H9 (cell line): Measurements from ENCODE around the gene IL16. TPM values are rescaled to one million over a fixed set of nuclear protein-coding genes. Genes with fewer than 3 reads are reported as not detected.

Experiments used
- DNase-seq: peaks from one replicate; pipeline ENCODE4 v3.0.0-alpha.2; 2017
- H2AFZ ChIP-seq: one replicate; pipeline ENCODE4 v1.6.1; 2013; ENCODE audit warnings: mild to moderate bottlenecking, low read length, control low read depth, moderate library complexity
- H2AK5ac ChIP-seq: 2 replicates; pipeline ENCODE4 v1.6.1; 2013; ENCODE audit warnings: low read length, control low read depth, mixed read lengths; ENCODE audit not compliant: insufficient read length
- H2BK120ac ChIP-seq: one replicate; pipeline ENCODE4 v1.6.1; 2013; ENCODE audit warnings: low read depth, mild to moderate bottlenecking, low read length, control low read depth, inconsistent platforms; ENCODE audit not compliant: poor library complexity, severe bottlenecking
- H2BK12ac ChIP-seq: 2 replicates; pipeline ENCODE4 v1.6.1; 2013; ENCODE audit warnings: low read length, control low read depth, mixed read lengths, low read depth; ENCODE audit not compliant: insufficient read length
- H2BK15ac ChIP-seq: 2 replicates; pipeline ENCODE4 v1.6.1; 2013; ENCODE audit warnings: low read depth, low read length, control low read depth
- H2BK20ac ChIP-seq: one replicate; pipeline ENCODE4 v1.6.1; 2013; ENCODE audit warnings: low read depth, mild to moderate bottlenecking, low read length, control low read depth, inconsistent platforms; ENCODE audit not compliant: poor library complexity, severe bottlenecking
- H2BK5ac ChIP-seq: 2 replicates; pipeline ENCODE4 v1.6.1; 2013; ENCODE audit warnings: low read length, control low read depth, mixed read lengths; ENCODE audit not compliant: insufficient read length
- H3K14ac ChIP-seq: 2 replicates; pipeline ENCODE4 v1.6.1; 2013; ENCODE audit warnings: low read length, control low read depth; ENCODE audit not compliant: insufficient read depth
- H3K18ac ChIP-seq: 2 replicates; pipeline ENCODE4 v1.6.1; 2013; ENCODE audit warnings: low read depth, mild to moderate bottlenecking, mixed read lengths, low read length, control low read depth; ENCODE audit not compliant: insufficient read length
- H3K23ac ChIP-seq: 2 replicates; pipeline ENCODE4 v1.6.1; 2013; ENCODE audit warnings: low read length, control low read depth, mixed read lengths, low read depth; ENCODE audit not compliant: insufficient read length
- H3K23me2 ChIP-seq: 2 replicates; pipeline ENCODE4 v1.6.1; 2013; ENCODE audit warnings: low read depth, mild to moderate bottlenecking, mixed read lengths, low read length, control low read depth; ENCODE audit not compliant: insufficient read length, poor library complexity, severe bottlenecking
- H3K27ac ChIP-seq: 2 replicates; pipeline ENCODE4 v1.5.1; 2013; ENCODE audit warnings: low read length, control low read depth, mixed read lengths, low read depth; ENCODE audit not compliant: insufficient read length
- H3K27me3 ChIP-seq: 2 replicates; pipeline ENCODE4 v1.6.1; 2013; ENCODE audit warnings: low read length, control low read depth, inconsistent platforms; ENCODE audit not compliant: insufficient read depth
- H3K4ac ChIP-seq: 2 replicates; pipeline ENCODE4 v1.6.1; 2013; ENCODE audit warnings: low read depth, mild to moderate bottlenecking, control low read depth, inconsistent platforms, low read length, moderate library complexity
- H3K4me1 ChIP-seq: 2 replicates; pipeline ENCODE4 v1.6.1; 2013; ENCODE audit warnings: low read length, control low read depth, inconsistent platforms; ENCODE audit not compliant: insufficient read depth
- H3K4me2 ChIP-seq: 2 replicates; pipeline ENCODE4 v1.6.1; 2013; ENCODE audit warnings: low read length, control low read depth, mixed read lengths; ENCODE audit not compliant: insufficient read length, insufficient read depth
- H3K56ac ChIP-seq: 2 replicates; pipeline ENCODE4 v1.6.1; 2013; ENCODE audit warnings: low read depth, mild to moderate bottlenecking, mixed read lengths, low read length, control low read depth; ENCODE audit not compliant: insufficient read length
- H3K79me1 ChIP-seq: 2 replicates; pipeline ENCODE4 v1.6.1; 2013; ENCODE audit warnings: low read depth, mild to moderate bottlenecking, moderate library complexity, low read length, control low read depth, inconsistent platforms; ENCODE audit not compliant: insufficient read depth, poor library complexity, severe bottlenecking
- H3K79me2 ChIP-seq: 2 replicates; pipeline ENCODE4 v1.6.1; 2013; ENCODE audit warnings: low read length, control low read depth, inconsistent platforms; ENCODE audit not compliant: insufficient read depth
- H3K9ac ChIP-seq: 2 replicates; pipeline ENCODE4 v1.6.1; 2013; ENCODE audit warnings: low read length, control low read depth, mixed read lengths; ENCODE audit not compliant: insufficient read length; ENCODE audit errors: extremely low read depth
- H3K9me3 ChIP-seq: one replicate; pipeline ENCODE4 v1.6.1; 2013; ENCODE audit warnings: low read depth, low read length, inconsistent platforms; ENCODE audit not compliant: control insufficient read depth
- H3T11ph ChIP-seq: one replicate; pipeline ENCODE4 v1.6.1; 2013; ENCODE audit warnings: mild to moderate bottlenecking, low read length, control low read depth, inconsistent platforms
- H4K20me1 ChIP-seq: one replicate; pipeline ENCODE4 v1.6.1; 2013; ENCODE audit not compliant: control insufficient read depth, insufficient read length, insufficient read depth
- H4K5ac ChIP-seq: 2 replicates; pipeline ENCODE4 v1.6.1; 2013; ENCODE audit warnings: low read depth, mild to moderate bottlenecking, mixed read lengths, low read length, control low read depth; ENCODE audit not compliant: insufficient read length
- H4K8ac ChIP-seq: replicated peaks from 2 replicates; pipeline ENCODE4 v1.6.1; 2013; ENCODE audit warnings: low read length, control low read depth, mixed read lengths, low read depth; ENCODE audit not compliant: insufficient read length
- H4K91ac ChIP-seq: 2 replicates; pipeline ENCODE4 v1.6.1; 2013; ENCODE audit warnings: low read depth, mild to moderate bottlenecking, moderate library complexity, mixed read lengths, low read length, control low read depth; ENCODE audit not compliant: insufficient read length
- H3K27ac Mint-ChIP-seq, 3 experiments: 2 replicates in 2 of 3; 3 replicates in 1 of 3; pipeline ENCODE4 v1.8.0; 2020 to 2021; ENCODE audit warnings: mixed read lengths in 3 of 3, mild to moderate bottlenecking in 1 of 3, moderate library complexity in 1 of 3
- H3K27me3 Mint-ChIP-seq: 2 replicates; pipeline ENCODE4 v1.8.0; 2021; ENCODE audit warnings: low read depth, mild to moderate bottlenecking, moderate library complexity, mixed read lengths
- H3K36me3 Mint-ChIP-seq, 3 experiments: 2 replicates in 2 of 3; 3 replicates in 1 of 3; pipeline ENCODE4 v1.8.0; 2020 to 2021; ENCODE audit warnings: low read depth in 3 of 3, mixed read lengths in 3 of 3; ENCODE audit not compliant: insufficient read depth in 1 of 3
- H3K4me1 Mint-ChIP-seq, 2 experiments: 2 replicates each; pipeline ENCODE4 v1.8.0; 2020; ENCODE audit warnings: mixed read lengths in 2 of 2
- H3K4me3 Mint-ChIP-seq, 2 experiments: 2 replicates in 1 of 2; 3 replicates in 1 of 2; pipeline ENCODE4 v1.8.0; 2020 to 2021; ENCODE audit warnings: mild to moderate bottlenecking in 2 of 2, mixed read lengths in 2 of 2, moderate library complexity in 1 of 2
- H3K9me3 Mint-ChIP-seq, 2 experiments: 2 replicates in 1 of 2; 3 replicates in 1 of 2; pipeline ENCODE4 v1.8.0; 2020; ENCODE audit warnings: mild to moderate bottlenecking in 2 of 2, mixed read lengths in 2 of 2, moderate library complexity in 1 of 2
- WGBS: extraction: QIAGEN DNeasy Blood & Tissue Kit; methylation state at CpG from one replicate; pipeline ENCODE4 v1.1.7; 2013; ENCODE audit warnings: missing lambda C conversion rate, low lambda C conversion rate, mixed read lengths; ENCODE audit not compliant: insufficient read length; ENCODE audit errors: extremely low coverage; 5-methylcytosine and 5-hydroxymethylcytosine counted together
- total RNA-seq: library from RNA; stranded (reverse); gene quantifications from 2 replicates; pipeline ENCODE4 v1.2.1, GENCODE V29; 2021
- TF ChIP-seq, protein P1 (sequence below): fragments of 200-600 bp; sonication (generic); conservative IDR thresholded peaks from 3 replicates; pipeline ENCODE4 v1.8.0; 2021; ENCODE audit warnings: antibody characterized with exemption, mild to moderate bottlenecking

Gene IL16
- total RNA-seq, 1 experiment from 2014 or later: 0.28 TPM

DNA sequence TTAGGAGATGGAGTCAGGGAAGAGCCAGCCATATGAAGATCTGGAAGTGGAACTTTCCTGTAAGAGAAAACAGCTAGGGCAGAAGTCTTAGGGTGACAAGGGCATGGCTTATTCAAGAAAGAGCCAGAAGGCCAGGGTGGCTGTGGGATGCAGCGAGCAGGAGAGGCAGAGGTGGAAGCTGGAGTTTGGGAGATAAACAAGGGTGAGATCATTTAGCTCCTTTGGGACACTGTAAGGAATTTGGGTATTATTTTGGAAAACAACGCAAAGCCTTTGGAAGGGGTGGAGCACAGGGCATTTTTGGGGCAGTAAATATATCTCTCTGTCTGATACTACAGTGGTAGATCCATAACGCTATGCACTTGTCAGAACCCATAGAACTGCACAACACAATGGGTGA is 5.0 kb upstream of the IL16 start:
- H4K91ac ChIP-seq: no peak overlapping the region
- H3K18ac ChIP-seq: no peak overlapping the region
- no peak overlapping the region for H4K8ac ChIP-seq
- H3K23ac ChIP-seq: no peak overlapping the region
- H4K5ac ChIP-seq: no peak overlapping the region
- WGBS: no CpG with 5 or more reads among the region's 3 CpGs
- Mint-ChIP-seq H3K9me3 (no peaks in the 10 kb centered on the region), H3K4me3 (no peak overlapping the region), H3K27ac (no peak overlapping the region), H3K4me1 (peaks cover 2 to 10% of the 10 kb centered on the region in 2 experiments; a peak in 2 of 4 replicates), H3K27me3 (peaks cover 14% of the 10 kb centered on the region), H3K36me3 (no peaks in the 10 kb centered on the region)
- H3K9me3 ChIP-seq: no peaks in the 10 kb centered on the region
- H3K79me2 ChIP-seq: no peaks in the 10 kb centered on the region
- no peaks in the 10 kb centered on the region for H3K79me1 ChIP-seq
- H4K20me1 ChIP-seq: no peaks in the 10 kb centered on the region
- H2BK20ac ChIP-seq: no peak overlapping the region
- H2AFZ ChIP-seq: no peak overlapping the region
- H3K4me1 ChIP-seq: no peaks in the 10 kb centered on the region
- no peak overlapping the region for H3T11ph ChIP-seq
- H3K9ac ChIP-seq: no peak overlapping the region
- H3K23me2 ChIP-seq: no peaks in the 10 kb centered on the region
- no peak overlapping the region for H3K56ac ChIP-seq
- H3K4ac ChIP-seq: no peak overlapping the region
- H2AK5ac ChIP-seq: no peak overlapping the region
- H2BK5ac ChIP-seq: no peak overlapping the region
- no peak overlapping the region for H3K27ac ChIP-seq
- DNase-seq: no peak
- no peak overlapping the region for H2BK15ac ChIP-seq
- H2BK12ac ChIP-seq: no peak overlapping the region
- TF ChIP-seq, protein P1, sequence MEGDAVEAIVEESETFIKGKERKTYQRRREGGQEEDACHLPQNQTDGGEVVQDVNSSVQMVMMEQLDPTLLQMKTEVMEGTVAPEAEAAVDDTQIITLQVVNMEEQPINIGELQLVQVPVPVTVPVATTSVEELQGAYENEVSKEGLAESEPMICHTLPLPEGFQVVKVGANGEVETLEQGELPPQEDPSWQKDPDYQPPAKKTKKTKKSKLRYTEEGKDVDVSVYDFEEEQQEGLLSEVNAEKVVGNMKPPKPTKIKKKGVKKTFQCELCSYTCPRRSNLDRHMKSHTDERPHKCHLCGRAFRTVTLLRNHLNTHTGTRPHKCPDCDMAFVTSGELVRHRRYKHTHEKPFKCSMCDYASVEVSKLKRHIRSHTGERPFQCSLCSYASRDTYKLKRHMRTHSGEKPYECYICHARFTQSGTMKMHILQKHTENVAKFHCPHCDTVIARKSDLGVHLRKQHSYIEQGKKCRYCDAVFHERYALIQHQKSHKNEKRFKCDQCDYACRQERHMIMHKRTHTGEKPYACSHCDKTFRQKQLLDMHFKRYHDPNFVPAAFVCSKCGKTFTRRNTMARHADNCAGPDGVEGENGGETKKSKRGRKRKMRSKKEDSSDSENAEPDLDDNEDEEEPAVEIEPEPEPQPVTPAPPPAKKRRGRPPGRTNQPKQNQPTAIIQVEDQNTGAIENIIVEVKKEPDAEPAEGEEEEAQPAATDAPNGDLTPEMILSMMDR: no peak
- H3K27me3 ChIP-seq: no peaks in the 10 kb centered on the region
- no peak overlapping the region for H2BK120ac ChIP-seq
- H3K4me2 ChIP-seq: no peak overlapping the region
- H3K14ac ChIP-seq: no peak overlapping the region
